Glutamatergic neuron (in vitro differentiated cells): ENCODE data around the gene FHIT. TPM values are rescaled to one million over a fixed set of nuclear protein-coding genes. Genes with fewer than 3 reads are reported as not detected.

Experiments
- DNase-seq: peaks from one replicate; pipeline ENCODE4 v3.0.0; 2022
- H3K27ac Mint-ChIP-seq: one replicate; pipeline ENCODE4 v1.8.0; 2020; ENCODE audit warnings: mild to moderate bottlenecking, mixed read lengths, inconsistent platforms; ENCODE audit not compliant: unreplicated experiment
- H3K27me3 Mint-ChIP-seq: one replicate; pipeline ENCODE4 v1.8.0; 2020; ENCODE audit warnings: mild to moderate bottlenecking, moderate library complexity, mixed read lengths, inconsistent platforms; ENCODE audit not compliant: unreplicated experiment
- H3K36me3 Mint-ChIP-seq: one replicate; pipeline ENCODE4 v1.8.0; 2020; ENCODE audit warnings: mild to moderate bottlenecking, mixed read lengths, inconsistent platforms; ENCODE audit not compliant: unreplicated experiment
- H3K4me1 Mint-ChIP-seq: one replicate; pipeline ENCODE4 v1.8.0; 2020; ENCODE audit warnings: mild to moderate bottlenecking, low read depth, mixed read lengths, inconsistent platforms; ENCODE audit not compliant: unreplicated experiment
- H3K4me3 Mint-ChIP-seq: one replicate; pipeline ENCODE4 v1.8.0; 2020; ENCODE audit warnings: mild to moderate bottlenecking, mixed read lengths, inconsistent platforms; ENCODE audit not compliant: unreplicated experiment
- H3K9me3 Mint-ChIP-seq: one replicate; pipeline ENCODE4 v1.8.0; 2020; ENCODE audit warnings: mild to moderate bottlenecking, moderate library complexity, mixed read lengths, inconsistent platforms; ENCODE audit not compliant: unreplicated experiment
- CTCF ChIP-seq: fragments of 200-600 bp; sonication (generic); IDR thresholded peaks from one replicate; pipeline ENCODE4 v1.5.0; 2021; ENCODE audit not compliant: partially characterized antibody, unreplicated experiment
- total RNA-seq: library from RNA; stranded (reverse); fragmentation: NEBNext Ultra II Directional; extraction: Animal tissue kit (Norgen Biotek cat#: 25700); gene quantifications from one replicate; pipeline ENCODE4 v1.2.1, GENCODE V29; 2021; ENCODE audit not compliant: unreplicated experiment

The FHIT gene
- total RNA-seq, 1 donor from 2014 or later = 15.2 TPM

GRCh38 chr3:60427109-60427508 is 824.1 kb downstream of the FHIT start:
- DNase-seq = no peak
- H3K9me3 Mint-ChIP-seq = no peaks in the 10 kb centered on the region
- H3K27ac Mint-ChIP-seq = no peak overlapping the region
- no peak for TF ChIP-seq CTCF
- H3K4me1 Mint-ChIP-seq = peaks cover 4% of the 10 kb centered on the region
- H3K4me3 Mint-ChIP-seq = no peak overlapping the region
- no peaks in the 10 kb centered on the region for H3K27me3 Mint-ChIP-seq
- no peaks in the 10 kb centered on the region for H3K36me3 Mint-ChIP-seq

- Mint-ChIP-seq H3K36me3 (no peaks in the 10 kb centered on the region), H3K27ac (no peak overlapping the region), H3K4me1 (peaks cover 6% of the 10 kb centered on the region), H3K27me3 (no peaks in the 10 kb centered on the region), H3K4me3 (no peak overlapping the region), H3K9me3 (no peaks in the 10 kb centered on the region)
- no peak for DNase-seq
- no peak for TF ChIP-seq CTCF
These were observed 826.3 kb downstream of the FHIT start for GRCh38 chr3:60424942-60425341.

- no peak overlapping the region for H3K27ac Mint-ChIP-seq
- TF ChIP-seq CTCF = no peak
- H3K36me3 Mint-ChIP-seq = no peaks in the 10 kb centered on the region
- no peak overlapping the region for H3K4me3 Mint-ChIP-seq
- H3K9me3 Mint-ChIP-seq = no peaks in the 10 kb centered on the region
- peaks cover 12% of the 10 kb centered on the region for H3K4me1 Mint-ChIP-seq
- no peaks in the 10 kb centered on the region for H3K27me3 Mint-ChIP-seq
- DNase-seq = no peak
These were observed 827.2 kb downstream of the FHIT start for GRCh38 chr3:60424034-60424433.

GRCh38 chr3:60423556-60423955 is 827.7 kb downstream of the FHIT start:
- TF ChIP-seq CTCF = no peak
- Mint-ChIP-seq H3K4me1 (peaks cover 14% of the 10 kb centered on the region), H3K27me3 (no peaks in the 10 kb centered on the region), H3K36me3 (no peaks in the 10 kb centered on the region), H3K9me3 (no peaks in the 10 kb centered on the region), H3K27ac (no peak overlapping the region), H3K4me3 (no peak overlapping the region)
- DNase-seq = no peak

- TF ChIP-seq CTCF = no peak
- H3K27ac Mint-ChIP-seq = no peak overlapping the region
- no peak overlapping the region for H3K4me3 Mint-ChIP-seq
These were observed 829.4 kb downstream of the FHIT start for GRCh38 chr3:60421749-60422446.

More at GRCh38 chr3:60421749-60422446, 829.4 kb downstream of the FHIT start:
- Mint-ChIP-seq H3K27me3 (no peaks in the 10 kb centered on the region), H3K36me3 (no peaks in the 10 kb centered on the region), H3K9me3 (no peaks in the 10 kb centered on the region), H3K4me1 (peaks cover 23% of the 10 kb centered on the region)
- no peak for DNase-seq
